Esophagus muscularis mucosa (tissue), 4 donors: Measurements from ENCODE around the gene ACSF2. TPM values are rescaled to one million over a fixed set of nuclear protein-coding genes. Genes with fewer than 3 reads are reported as not detected.
"Not testable (repeated sequence)": the region's sequence is repeated elsewhere in the genome, so short reads cannot be mapped to it uniquely, and the experiment has no call there.

Experiments used
- DNase-seq: peaks from one replicate; pipeline ENCODE4 v3.0.0-alpha.2; 2017; ENCODE audit errors: extremely low spot score
- H3K27ac ChIP-seq, 4 donors: fragments of 200-600 bp; sonication (generic); replicated peaks in 1 of 4; 1 replicate in 3 of 4; 2 replicates in 1 of 4; pipeline ENCODE4 v1.5.1; 2016 to 2019; ENCODE audit warnings: mild to moderate bottlenecking in 1 of 4
- H3K27me3 ChIP-seq, 4 donors: fragments of 200-600 bp; sonication (generic); one replicate each; pipeline versions ENCODE4 v1.5.1 to v1.6.0; 2016 to 2019
- H3K36me3 ChIP-seq, 4 donors: fragments of 200-600 bp; sonication (generic); one replicate each; pipeline ENCODE4 v1.5.1; 2016 to 2019
- H3K4me1 ChIP-seq, 4 donors: fragments of 200-600 bp; sonication (generic); one replicate each; pipeline ENCODE4 v1.5.1; 2016 to 2019
- H3K4me3 ChIP-seq, 4 donors: fragments of 200-600 bp; sonication (generic); 1 replicate in 2 of 4; 2 replicates in 2 of 4; pipeline ENCODE4 v1.5.1; 2016 to 2019; ENCODE audit warnings: mild to moderate bottlenecking in 4 of 4, moderate library complexity in 1 of 4
- H3K9me3 ChIP-seq, 4 donors: fragments of 200-600 bp; sonication (generic); 1 replicate in 3 of 4; 2 replicates in 1 of 4; pipeline ENCODE4 v1.5.1; 2016 to 2019
- CTCF ChIP-seq, 3 experiments: fragments of 200-600 bp in 2 of 3; fragments of 450-650 bp in 1 of 3; sonication (generic) in 2 of 3; IDR thresholded peaks; one replicate each; pipeline ENCODE4 v1.5.1; 2017 to 2019; ENCODE audit warnings: antibody characterized with exemption in 3 of 3, mild to moderate bottlenecking in 2 of 3, moderate library complexity in 1 of 3
- EP300 ChIP-seq: sonication (generic); formaldehyde crosslinking; IDR thresholded peaks from one replicate; pipeline ENCODE4 v1.6.1; 2017; ENCODE audit warnings: antibody characterized with exemption
- POLR2A ChIP-seq: fragments of 450-650 bp; IDR thresholded peaks from one replicate; pipeline ENCODE4 v1.6.1; 2017; ENCODE audit warnings: antibody characterized with exemption, moderate library complexity, mild to moderate bottlenecking, low read depth
- POLR2AphosphoS5 ChIP-seq, 2 donors: sonication (generic); formaldehyde crosslinking; IDR thresholded peaks; one replicate each; pipeline ENCODE4 v1.6.1; 2017; ENCODE audit warnings: antibody characterized with exemption in 2 of 2
- WGBS: methylation state at CpG from one replicate; pipeline ENCODE4 v1.1.5; 2018; 5-methylcytosine and 5-hydroxymethylcytosine counted together
- intact Hi-C: fragments of 100-400 bp; cut with DNase I; formaldehyde crosslinking; loops from one replicate; pipeline ENCODE4 v1.15.1; 2023
- total RNA-seq, 4 donors: library from RNA; depleted of rRNA; stranded (reverse); fragments of >200 nt; gene quantifications; one replicate each; pipeline versions ENCODE4 v1.1.0 to v1.2.1, GENCODE V29; 2016

The ACSF2 gene
- total RNA-seq, 4 donors from 2014 or later = 6.0 to 9.6 (median 8.1) TPM

GRCh38 chr17:50397111-50397918 is 28.7 kb upstream of the ACSF2 start, which contains the start of gene LRRC59:
Gene LRRC59, minus strand, starts transcription at chr17:50397523. Its CDS starts 206 bp downstream, at chr17:50397317.
- TF ChIP-seq CTCF (IDR thresholded peaks at IDR 0.05) (peak in 2 of 3 experiments; percentile 98), EP300 (no peak), POLR2A (peak; percentile 72), POLR2AphosphoS5 (IDR thresholded peaks at IDR 0.05) (peak; percentile 95 to 96)
- DNase-seq = peak; percentile 97
- Histone ChIP-seq H3K9me3 (no peaks in the 10 kb centered on the region), H3K27ac (peak within 1 kb of the TSS; percentile 74 to 86 (median 82)), H3K36me3 (peaks cover 22 to 32% (median 28%) of the 10 kb centered on the region in 4 donors), H3K4me1 (peaks cover 19 to 36% (median 30%) of the 10 kb centered on the region in 4 donors), H3K27me3 (no peaks in the 10 kb centered on the region), H3K4me3 (peak within 1 kb of the TSS; percentile 81 to 87 (median 84))
- 1% methylated on average over 64 of the region's 70 CpGs for WGBS
- intact Hi-C loops = no loop called here

GRCh38 chr17:50397919-50398285 is 28.1 kb upstream of the ACSF2 start:
- DNase-seq = no peak
- H3K27ac ChIP-seq = peak overlapping the region in 2 of 4 donors; percentile 74 to 86
- H3K9me3 ChIP-seq = no peaks in the 10 kb centered on the region
- H3K4me1 ChIP-seq = peaks cover 19 to 36% (median 30%) of the 10 kb centered on the region in 4 donors
- intact Hi-C loops = no loop called here
- 53% methylated on average over 9 of the region's 9 CpGs for WGBS
- TF ChIP-seq POLR2AphosphoS5 (IDR thresholded peaks at IDR 0.05) = no peak
- TF ChIP-seq EP300 = no peak
- TF ChIP-seq CTCF (IDR thresholded peaks at IDR 0.05) = no peak
- TF ChIP-seq POLR2A = no peak
- H3K4me3 ChIP-seq = peak overlapping the region; percentile 81 to 87 (median 84)
- H3K36me3 ChIP-seq = peaks cover 16 to 26% (median 22%) of the 10 kb centered on the region in 4 donors
- H3K27me3 ChIP-seq = no peaks in the 10 kb centered on the region

GRCh38 chr17:50398672-50399071 is 27.3 kb upstream of the ACSF2 start:
- H3K9me3 ChIP-seq, H3K27me3 ChIP-seq, DNase-seq, H3K27ac ChIP-seq, intact Hi-C loops, H3K4me3 ChIP-seq: not testable (repeated sequence)
- Histone ChIP-seq H3K36me3 (peaks cover 9 to 18% (median 15%) of the 10 kb centered on the region in 4 donors), H3K4me1 (peaks cover 19 to 32% (median 30%) of the 10 kb centered on the region in 4 donors)
- 100% methylated on average over 3 of the region's 3 CpGs for WGBS

GRCh38 chr17:50399591-50399990 is 26.4 kb upstream of the ACSF2 start:
- intact Hi-C loops, H3K4me3 ChIP-seq, DNase-seq, H3K9me3 ChIP-seq, H3K36me3 ChIP-seq, H3K27ac ChIP-seq, H3K27me3 ChIP-seq: not testable (repeated sequence)
- peaks cover 19 to 31% (median 28%) of the 10 kb centered on the region in 4 donors for H3K4me1 ChIP-seq
- 97% methylated on average over 8 of the region's 8 CpGs for WGBS

- peaks cover 0 to 15% (median 0%) of the 10 kb centered on the region in 4 donors for H3K27me3 ChIP-seq
- DNase-seq, H3K4me1 ChIP-seq, H3K4me3 ChIP-seq, H3K9me3 ChIP-seq, H3K27ac ChIP-seq, intact Hi-C loops, H3K36me3 ChIP-seq: not testable (repeated sequence)
- WGBS = 79% methylated on average over 4 of the region's 4 CpGs
These were observed 20.7 kb upstream of the ACSF2 start for GRCh38 chr17:50405351-50405750.

GRCh38 chr17:50406578-50406977 is 19.4 kb upstream of the ACSF2 start:
- intact Hi-C loops = no loop called here

More at GRCh38 chr17:50406578-50406977, 19.4 kb upstream of the ACSF2 start:
- WGBS = 81% methylated on average over 5 of the region's 5 CpGs
- no peak overlapping the region for H3K4me3 ChIP-seq
- H3K9me3 ChIP-seq = no peaks in the 10 kb centered on the region
- DNase-seq = no peak
- no peaks in the 10 kb centered on the region for H3K36me3 ChIP-seq
- no peaks in the 10 kb centered on the region for H3K4me1 ChIP-seq
- H3K27me3 ChIP-seq = peaks cover 0 to 15% (median 0%) of the 10 kb centered on the region in 4 donors
- TF ChIP-seq CTCF (IDR thresholded peaks at IDR 0.05) (no peak), POLR2A (no peak), EP300 (no peak), POLR2AphosphoS5 (IDR thresholded peaks at IDR 0.05) (no peak)
- no peak overlapping the region for H3K27ac ChIP-seq
